Measurements from ENCODE around the gene ZNF491.
"Not testable (repeated sequence)": the region's sequence is repeated elsewhere in the genome, so short reads cannot be mapped to it uniquely, and the experiment has no call there.

Gene ZNF491

GRCh38 chr19:11807099-11807380 lies 8.7 kb downstream of the ZNF491 start:
- TF ChIP-seq ZFX (IDR thresholded peaks at IDR 0.05; ENCODE audit: borderline replicate concordance) (no peak), CTCF (IDR thresholded peaks at IDR 0.05) (no peak)

GRCh38 chr19:11813703-11814028 lies 15.3 kb downstream of the ZNF491 start:
- TF ChIP-seq CTCF (IDR thresholded peaks at IDR 0.05), result no peak
- no peak for TF ChIP-seq ZFX (IDR thresholded peaks at IDR 0.05; ENCODE audit: borderline replicate concordance)
- H3K27ac ChIP-seq, result peak overlapping the region; percentile 90

More at GRCh38 chr19:11807099-11807380, 8.7 kb downstream of the ZNF491 start:
- no peak overlapping the region for H3K27ac ChIP-seq

- TF ChIP-seq ZFX (IDR thresholded peaks at IDR 0.05; ENCODE audit: borderline replicate concordance) (no peak), CTCF (IDR thresholded peaks at IDR 0.05) (no peak)
- peak within 1 kb of the TSS; percentile 90 for H3K27ac ChIP-seq
Observed at GRCh38 chr19:11814029-11814699, 15.8 kb downstream of the ZNF491 start, which contains the start of gene ZNF440. Gene ZNF440, plus strand, starts transcription at chr19:11814273. Its CDS starts 175 bp downstream, at chr19:11814448.

GRCh38 chr19:11814700-11815035 lies 16.3 kb downstream of the ZNF491 start:
- TF ChIP-seq ZFX (IDR thresholded peaks at IDR 0.05; ENCODE audit: borderline replicate concordance), result no peak
- no peak for TF ChIP-seq CTCF (IDR thresholded peaks at IDR 0.05)
- H3K27ac ChIP-seq, result peak overlapping the region; percentile 90

GRCh38 chr19:11821474-11822109 lies 23.3 kb downstream of the ZNF491 start:
- no peak overlapping the region for H3K27ac ChIP-seq
- TF ChIP-seq ZFX (IDR thresholded peaks at IDR 0.05; ENCODE audit: borderline replicate concordance), result no peak
- no peak for TF ChIP-seq CTCF (IDR thresholded peaks at IDR 0.05)

- H3K27ac ChIP-seq, result not testable (repeated sequence)
Observed at GRCh38 chr19:11828957-11829876, 30.9 kb downstream of the ZNF491 start.

- TF ChIP-seq CTCF (IDR thresholded peaks at IDR 0.05), result no peak
- TF ChIP-seq ZFX (IDR thresholded peaks at IDR 0.05; ENCODE audit: borderline replicate concordance), result no peak
- H3K27ac ChIP-seq, result no peak overlapping the region
Observed at GRCh38 chr19:11832253-11832912, 34.1 kb downstream of the ZNF491 start.
